Measurements from ENCODE around the gene HEATR3.

HEATR3 gene

DNA sequence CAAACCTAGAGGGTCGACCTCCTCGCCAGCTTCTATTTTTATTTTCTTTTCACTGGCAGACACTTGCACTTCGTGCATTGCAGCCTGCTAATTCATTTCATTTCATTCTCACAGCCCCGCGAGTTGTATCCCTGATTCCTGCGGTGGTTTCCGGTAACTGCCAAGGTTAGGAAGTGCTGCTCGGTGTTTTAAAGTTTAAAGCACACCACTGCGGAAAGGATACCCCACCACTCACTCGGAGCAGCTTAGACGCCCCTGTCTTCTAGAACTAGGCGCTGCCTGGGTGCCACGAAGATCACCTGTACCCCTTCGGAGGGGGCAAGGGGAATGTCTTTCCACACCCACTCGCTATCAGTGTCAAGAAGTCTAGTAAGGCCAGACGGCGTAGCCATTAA lies 40.2 kb upstream of the HEATR3 start:
- peak; percentile 39 for DNase-seq (ENCODE audit: low spot score)
- in situ Hi-C loops (cut with MboI; ENCODE audit: low sequenced_read_pairs, unreplicated experiment), result loop anchor here (10.0 kb wide), 1 partner anchor 189 kb away; no protein-coding TSS in a partner anchor
- TF ChIP-seq, protein P1, sequence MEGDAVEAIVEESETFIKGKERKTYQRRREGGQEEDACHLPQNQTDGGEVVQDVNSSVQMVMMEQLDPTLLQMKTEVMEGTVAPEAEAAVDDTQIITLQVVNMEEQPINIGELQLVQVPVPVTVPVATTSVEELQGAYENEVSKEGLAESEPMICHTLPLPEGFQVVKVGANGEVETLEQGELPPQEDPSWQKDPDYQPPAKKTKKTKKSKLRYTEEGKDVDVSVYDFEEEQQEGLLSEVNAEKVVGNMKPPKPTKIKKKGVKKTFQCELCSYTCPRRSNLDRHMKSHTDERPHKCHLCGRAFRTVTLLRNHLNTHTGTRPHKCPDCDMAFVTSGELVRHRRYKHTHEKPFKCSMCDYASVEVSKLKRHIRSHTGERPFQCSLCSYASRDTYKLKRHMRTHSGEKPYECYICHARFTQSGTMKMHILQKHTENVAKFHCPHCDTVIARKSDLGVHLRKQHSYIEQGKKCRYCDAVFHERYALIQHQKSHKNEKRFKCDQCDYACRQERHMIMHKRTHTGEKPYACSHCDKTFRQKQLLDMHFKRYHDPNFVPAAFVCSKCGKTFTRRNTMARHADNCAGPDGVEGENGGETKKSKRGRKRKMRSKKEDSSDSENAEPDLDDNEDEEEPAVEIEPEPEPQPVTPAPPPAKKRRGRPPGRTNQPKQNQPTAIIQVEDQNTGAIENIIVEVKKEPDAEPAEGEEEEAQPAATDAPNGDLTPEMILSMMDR (IDR thresholded peaks at IDR 0.05; ENCODE audit: borderline replicate concordance, control extremely low read depth, extremely low read depth, insufficient read depth, missing control alignments), result no peak

DNA sequence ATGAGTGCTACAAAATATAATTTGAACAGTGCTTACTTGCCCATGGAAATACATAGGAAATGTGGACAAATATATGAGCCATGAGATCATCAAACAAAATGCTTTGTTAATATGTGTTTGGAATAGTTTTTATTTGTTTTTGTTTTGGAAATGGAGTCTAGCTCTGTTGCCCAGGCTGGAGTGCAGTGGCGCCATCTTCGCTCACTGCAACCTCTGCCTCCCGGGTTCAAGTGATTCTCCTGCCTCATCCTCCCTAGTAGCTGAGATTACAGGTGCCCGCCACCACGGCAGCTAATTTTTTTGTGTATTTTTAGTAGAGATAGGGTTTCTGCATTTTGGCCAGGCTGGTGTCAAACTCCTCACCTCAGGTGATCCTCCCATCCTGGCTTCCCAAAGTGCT lies 37.9 kb upstream of the HEATR3 start:
- TF ChIP-seq, protein P1 (IDR thresholded peaks at IDR 0.05; ENCODE audit: borderline replicate concordance, control extremely low read depth, extremely low read depth, insufficient read depth, missing control alignments), result no peak
- DNase-seq (ENCODE audit: low spot score), result no peak
- in situ Hi-C loops (cut with MboI; ENCODE audit: low sequenced_read_pairs, unreplicated experiment), result loop anchor here (10.0 kb wide), 1 partner anchor 187 kb away; no protein-coding TSS in a partner anchor

DNA sequence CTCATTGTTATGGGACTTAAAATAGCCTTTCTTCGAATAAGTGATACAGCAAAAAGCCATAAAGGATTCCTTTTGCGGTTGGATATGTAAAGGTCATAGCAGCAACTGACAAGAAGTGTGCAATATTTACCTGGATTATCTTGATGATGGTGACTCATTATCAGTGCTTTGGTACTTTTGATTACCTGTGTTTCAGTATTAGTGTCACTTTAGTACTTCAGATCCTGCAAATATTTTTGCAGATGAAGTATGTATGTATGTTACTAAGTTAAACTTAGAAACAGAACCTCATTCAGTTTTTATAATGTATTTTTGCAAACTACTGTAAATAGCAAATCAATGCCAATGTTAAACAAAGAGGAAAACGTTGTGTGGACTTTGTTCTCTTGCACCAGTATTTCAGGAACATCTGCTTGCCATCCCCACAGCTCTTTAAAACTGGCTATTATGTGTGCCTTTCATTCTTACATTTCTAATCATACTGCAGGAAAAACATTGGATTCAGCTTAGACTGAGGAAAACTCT lies 30.2 kb upstream of the HEATR3 start:
- in situ Hi-C loops (cut with MboI; ENCODE audit: low sequenced_read_pairs, unreplicated experiment), result no loop called here
- DNase-seq (ENCODE audit: low spot score), result no peak
- TF ChIP-seq, protein P1 (IDR thresholded peaks at IDR 0.05; ENCODE audit: borderline replicate concordance, control extremely low read depth, extremely low read depth, insufficient read depth, missing control alignments), result no peak

DNA sequence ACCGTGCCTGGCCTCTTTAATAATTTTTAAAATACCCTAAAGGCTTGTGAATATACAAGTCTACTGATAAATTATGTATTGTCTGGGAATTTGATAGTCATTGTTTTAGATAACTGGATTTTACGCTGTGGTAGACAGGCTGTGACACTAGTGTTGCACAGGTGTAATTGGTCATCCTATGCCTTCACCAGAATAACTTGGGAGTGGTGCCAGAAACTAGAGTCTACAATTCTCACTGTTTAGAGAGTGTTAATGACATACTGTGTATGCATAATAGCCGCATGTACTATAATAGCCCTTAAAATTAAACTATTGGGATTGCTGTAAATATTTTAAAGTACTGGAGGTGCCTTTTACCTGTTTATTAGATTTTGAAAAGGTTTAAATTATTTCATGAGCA lies 29.3 kb upstream of the HEATR3 start:
- TF ChIP-seq, protein P1 (IDR thresholded peaks at IDR 0.05; ENCODE audit: borderline replicate concordance, control extremely low read depth, extremely low read depth, insufficient read depth, missing control alignments), result no peak
- no peak for DNase-seq (ENCODE audit: low spot score)
- in situ Hi-C loops (cut with MboI; ENCODE audit: low sequenced_read_pairs, unreplicated experiment), result no loop called here

DNA sequence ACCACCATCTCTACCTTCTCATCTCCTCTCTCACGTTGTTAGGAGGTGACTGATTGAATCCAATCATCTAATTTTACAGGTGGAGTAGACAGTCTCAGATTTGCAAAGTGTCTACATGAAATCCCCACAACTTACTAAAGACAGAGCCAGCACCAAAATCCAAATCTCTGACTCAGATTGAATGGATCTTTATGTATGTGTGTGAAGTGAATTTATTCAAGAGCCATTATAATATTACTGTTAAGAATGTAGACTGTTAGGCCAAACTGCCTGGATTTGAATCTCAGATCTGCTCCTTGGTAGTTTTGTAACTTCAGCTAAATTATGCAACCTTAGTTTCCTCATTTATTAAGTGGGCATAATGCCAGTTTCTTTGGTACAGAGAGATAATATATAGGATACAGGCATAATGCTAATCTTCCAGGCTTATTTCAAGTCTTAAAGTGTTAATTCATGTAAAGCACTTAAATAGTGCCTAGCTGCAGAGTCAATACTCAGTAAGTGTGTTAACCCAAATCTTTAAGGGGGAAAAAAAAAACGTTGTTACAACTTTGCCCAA lies 28.0 kb upstream of the HEATR3 start:
- DNase-seq (ENCODE audit: low spot score), result no peak
- in situ Hi-C loops (cut with MboI; ENCODE audit: low sequenced_read_pairs, unreplicated experiment), result no loop called here
- TF ChIP-seq, protein P1 (IDR thresholded peaks at IDR 0.05; ENCODE audit: borderline replicate concordance, control extremely low read depth, extremely low read depth, insufficient read depth, missing control alignments), result no peak

DNA sequence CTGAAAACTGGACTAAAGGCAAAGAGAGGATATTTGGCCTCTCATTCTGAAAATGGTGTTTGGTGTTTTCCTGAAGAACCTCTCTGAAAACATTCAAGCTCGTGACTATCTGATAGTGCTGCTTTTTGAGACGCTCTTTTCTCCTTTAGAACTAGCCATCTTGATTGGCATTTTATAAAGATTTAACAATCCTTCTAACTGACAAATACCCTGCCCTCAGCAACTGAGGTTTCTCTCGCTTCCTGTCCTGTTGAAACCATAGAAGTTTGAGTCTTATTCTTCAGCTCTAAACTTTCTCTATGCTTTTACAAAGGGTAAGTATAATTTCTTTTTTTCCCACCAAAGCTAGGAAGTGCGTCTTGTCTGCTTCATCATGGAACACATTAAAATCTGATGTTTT lies 27.5 kb upstream of the HEATR3 start:
- DNase-seq (ENCODE audit: low spot score), result no peak
- TF ChIP-seq, protein P1 (IDR thresholded peaks at IDR 0.05; ENCODE audit: borderline replicate concordance, control extremely low read depth, extremely low read depth, insufficient read depth, missing control alignments), result no peak
- in situ Hi-C loops (cut with MboI; ENCODE audit: low sequenced_read_pairs, unreplicated experiment), result no loop called here
